EH (cell line): ENCODE results near the gene NOTCH2.
"Not testable (repeated sequence)": the region's sequence is repeated elsewhere in the genome, so short reads cannot be mapped to it uniquely, and the experiment has no call there.

Source experiments
- DNase-seq: peaks from one replicate; pipeline ENCODE4 v3.0.0-alpha.2; 2015; ENCODE audit warnings: low read depth

Gene NOTCH2

DNA sequence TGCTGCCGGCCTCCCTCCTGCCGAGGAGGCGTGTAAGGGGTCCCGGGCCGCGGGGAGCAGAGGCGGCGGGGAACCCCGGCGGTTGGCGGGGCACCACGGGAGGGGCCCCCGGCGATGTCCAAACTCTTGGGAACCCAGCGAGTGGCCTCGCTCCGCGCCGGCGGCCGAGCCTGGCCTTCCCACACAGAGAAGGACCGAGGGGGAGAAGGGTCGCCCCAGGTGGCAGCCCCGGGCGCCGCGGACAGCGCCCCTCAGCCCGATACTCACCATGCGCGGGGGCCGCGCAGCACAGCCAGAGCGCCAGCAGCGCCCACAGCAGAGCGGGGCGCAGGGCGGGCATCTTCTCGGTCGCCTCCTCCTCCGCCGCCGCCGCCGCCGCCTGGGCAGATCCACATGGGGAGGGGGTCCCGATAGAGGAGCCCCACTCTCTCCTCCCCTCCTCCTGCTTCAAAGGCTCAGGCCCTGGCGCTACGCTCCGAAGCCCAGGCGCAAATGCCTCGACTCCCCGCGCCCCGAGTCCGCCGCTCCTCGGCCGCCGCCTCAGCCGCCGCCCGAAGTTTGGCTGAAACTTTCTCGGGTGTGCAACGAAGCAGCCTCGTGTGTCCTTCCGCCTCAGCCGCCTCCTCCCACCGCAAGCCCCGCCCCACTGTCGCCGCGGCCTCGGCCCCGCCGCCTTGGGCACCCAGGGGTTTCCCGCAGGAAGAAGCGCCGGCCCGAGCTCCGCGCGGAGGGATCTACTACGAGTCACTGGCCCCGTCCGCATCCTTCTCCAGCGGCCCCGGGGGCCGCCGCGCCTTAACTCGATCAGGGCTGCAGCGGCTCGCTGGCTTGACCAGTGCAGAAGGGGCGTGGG lies at the start of gene NOTCH2:
NOTCH2 (minus strand) TSS at position 596 of the 853 bp plus-strand sequence; CDS start at position 340, 256 bp downstream.
- peak; percentile 39 for DNase-seq

DNA sequence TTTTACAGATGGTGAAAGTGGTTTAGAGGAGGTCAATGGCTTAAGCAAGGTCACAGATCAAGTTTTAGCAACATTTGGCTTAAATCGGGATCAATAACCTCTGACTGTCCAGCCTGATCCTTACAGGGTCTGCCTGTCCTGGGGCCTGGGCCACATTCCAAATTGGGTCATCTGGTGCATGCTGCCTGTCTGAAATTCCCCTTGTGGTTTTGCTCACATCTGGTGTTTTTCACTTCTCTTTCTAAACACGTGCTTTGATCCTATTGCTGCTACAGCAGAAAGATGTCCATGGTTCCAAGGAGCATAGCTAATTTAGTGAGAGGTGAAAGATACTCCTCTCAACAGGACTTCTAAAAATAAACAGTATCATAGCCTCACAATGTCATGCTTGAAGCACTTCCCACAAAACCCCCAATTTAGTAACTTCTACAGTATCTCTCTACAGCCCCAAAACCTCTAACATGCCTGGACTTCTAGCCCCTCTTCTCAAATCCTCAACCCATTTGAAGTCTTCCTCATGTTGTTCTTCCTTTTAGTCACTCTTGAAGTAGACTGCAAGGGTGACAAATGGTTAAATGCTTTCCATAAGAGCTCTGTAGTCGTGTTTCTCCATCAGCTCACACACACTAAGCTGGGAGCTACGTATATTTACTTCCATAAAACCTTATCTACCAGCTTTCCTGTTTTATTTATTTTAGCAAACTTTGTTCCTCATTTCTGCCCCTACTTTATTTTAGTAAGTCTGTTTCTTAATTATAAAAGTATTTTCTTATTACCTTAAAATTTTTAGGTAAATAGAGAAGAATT lies 48.1 kb upstream of the NOTCH2 start:
- DNase-seq: peak; percentile 36

DNA sequence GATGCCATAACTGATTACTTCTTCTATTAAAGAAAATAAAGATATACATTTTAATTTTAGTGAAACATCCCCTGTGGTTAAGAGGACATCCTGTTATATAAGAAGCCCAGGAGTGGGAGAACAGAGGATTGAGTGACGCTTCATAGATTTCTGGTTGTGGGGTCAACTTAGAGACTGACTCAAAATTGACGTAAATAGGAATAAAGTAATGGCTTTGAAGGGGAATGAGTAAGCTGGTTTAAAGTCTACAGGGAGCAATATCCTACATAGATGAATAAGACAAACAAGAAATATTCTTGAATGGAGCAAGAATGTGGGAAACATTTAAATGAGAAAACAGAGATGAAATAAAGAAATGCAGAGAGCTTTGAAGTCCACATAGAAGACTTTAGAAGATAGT lies 46.6 kb upstream of the NOTCH2 start:
- DNase-seq: not testable (repeated sequence)

DNA sequence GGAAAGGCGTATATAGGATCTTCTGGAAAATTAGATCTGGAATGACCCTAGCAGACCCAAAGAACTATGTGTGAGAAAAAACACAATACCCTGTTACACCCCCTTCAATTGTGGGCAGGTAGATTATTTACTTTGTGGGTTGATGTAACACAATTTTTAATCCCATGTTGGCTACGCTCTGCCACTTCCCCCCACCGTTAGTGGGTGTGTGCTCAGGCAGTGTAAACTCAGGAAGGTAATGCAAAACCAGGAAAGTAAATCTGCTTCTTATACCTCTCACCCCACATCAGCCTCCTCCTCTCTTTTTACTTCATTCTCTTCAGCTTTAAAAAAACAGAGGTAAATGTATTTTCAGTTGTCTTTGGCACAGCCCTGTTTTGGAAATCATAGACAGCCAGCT lies 43.7 kb upstream of the NOTCH2 start:
- DNase-seq: not testable (repeated sequence)

DNA sequence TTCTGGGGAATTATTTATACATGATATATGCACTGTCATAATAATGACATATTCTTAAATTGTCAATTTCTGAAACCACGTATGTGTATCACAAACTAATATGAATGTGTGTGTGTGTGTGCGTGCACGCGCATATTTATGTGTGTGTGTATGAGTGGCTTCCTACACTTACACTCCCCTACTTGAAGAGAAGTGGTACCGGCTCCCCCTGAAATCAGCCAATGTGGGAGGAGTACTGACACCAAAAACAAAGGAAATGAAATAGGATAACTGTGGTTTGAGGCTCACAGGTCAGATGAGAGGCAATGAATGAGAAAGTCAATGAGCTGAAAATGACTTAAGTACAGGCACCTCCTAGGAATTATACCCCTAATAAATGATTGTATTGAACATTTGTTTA lies 42.8 kb upstream of the NOTCH2 start:
- not testable (repeated sequence) for DNase-seq

DNA sequence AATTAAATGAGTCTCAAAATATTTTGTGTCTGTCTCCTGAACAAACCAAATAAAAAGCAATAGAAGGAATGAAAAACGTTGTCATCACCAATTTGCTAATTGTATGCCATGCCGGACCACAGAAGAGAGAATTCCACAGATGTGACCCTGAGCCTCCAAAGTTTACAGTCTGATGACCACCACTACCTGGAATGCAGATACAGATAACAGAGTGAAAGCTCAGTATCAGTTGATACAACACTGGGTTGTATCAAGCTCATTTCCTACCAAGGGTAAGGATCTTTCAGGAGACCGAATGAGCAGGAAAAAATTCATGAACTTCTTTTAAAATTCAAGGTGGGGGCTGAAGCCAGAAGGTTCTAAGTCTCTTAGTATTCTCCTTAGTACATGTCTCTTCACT lies 42.3 kb upstream of the NOTCH2 start:
- not testable (repeated sequence) for DNase-seq

DNA sequence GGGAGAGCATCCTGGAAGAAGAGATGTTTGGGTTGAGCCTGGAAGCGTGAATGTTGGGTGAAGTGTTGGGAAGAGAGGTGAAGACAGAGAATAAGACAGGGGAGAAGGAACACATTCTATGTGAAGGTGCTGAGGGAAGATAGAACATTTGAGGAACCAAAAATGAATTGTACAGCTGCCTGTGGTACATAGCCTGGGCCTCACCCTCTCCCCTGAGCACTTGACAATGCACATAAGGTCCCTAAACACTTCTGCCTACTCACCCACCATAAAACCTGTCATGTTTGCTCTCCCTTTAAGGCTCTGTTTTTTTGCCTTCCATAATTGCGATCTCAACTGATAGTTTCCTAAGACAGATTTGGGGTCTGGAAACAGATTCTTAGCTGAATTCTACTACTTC lies 41.5 kb upstream of the NOTCH2 start:
- DNase-seq: not testable (repeated sequence)

DNA sequence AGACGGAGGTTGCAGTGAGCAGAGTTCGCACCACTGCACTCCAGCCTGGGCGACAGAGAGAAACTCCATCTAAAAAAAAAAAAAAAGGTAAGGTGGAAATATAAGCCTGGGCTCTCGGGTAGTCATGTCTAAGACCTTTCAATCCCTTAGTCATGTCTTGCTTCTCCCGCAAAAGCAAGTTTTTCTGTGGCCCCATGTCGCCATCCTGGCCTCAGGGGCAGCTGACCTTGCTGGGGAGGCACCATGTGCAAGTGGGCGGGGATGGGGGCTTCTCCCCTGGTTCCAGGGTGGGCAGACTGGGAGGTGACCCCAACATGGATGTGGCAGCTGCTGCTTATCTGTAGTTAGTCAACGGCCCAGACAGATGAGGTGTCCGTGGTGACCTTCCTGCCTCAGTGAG lies 40.2 kb upstream of the NOTCH2 start:
- DNase-seq: not testable (repeated sequence)

DNA sequence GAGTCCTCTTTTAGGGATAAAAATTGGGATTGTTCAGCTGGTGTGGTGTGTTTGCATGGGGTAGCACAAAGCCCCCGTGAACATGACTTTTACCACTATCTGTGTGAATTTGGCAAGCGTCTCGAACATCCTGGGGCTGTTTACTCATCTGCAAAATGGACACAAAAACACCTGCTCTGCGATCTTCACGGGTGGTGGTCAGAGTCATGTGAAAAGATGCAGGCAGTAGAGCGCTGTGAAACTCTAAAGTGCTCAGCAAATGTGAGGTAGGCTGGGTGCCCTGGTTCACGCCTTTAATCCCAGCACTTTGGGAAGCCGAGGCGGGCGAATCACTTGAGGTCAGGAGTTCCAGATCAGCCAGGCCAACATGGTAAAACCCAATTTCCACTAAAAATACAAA lies 39.7 kb upstream of the NOTCH2 start:
- DNase-seq: not testable (repeated sequence)

DNA sequence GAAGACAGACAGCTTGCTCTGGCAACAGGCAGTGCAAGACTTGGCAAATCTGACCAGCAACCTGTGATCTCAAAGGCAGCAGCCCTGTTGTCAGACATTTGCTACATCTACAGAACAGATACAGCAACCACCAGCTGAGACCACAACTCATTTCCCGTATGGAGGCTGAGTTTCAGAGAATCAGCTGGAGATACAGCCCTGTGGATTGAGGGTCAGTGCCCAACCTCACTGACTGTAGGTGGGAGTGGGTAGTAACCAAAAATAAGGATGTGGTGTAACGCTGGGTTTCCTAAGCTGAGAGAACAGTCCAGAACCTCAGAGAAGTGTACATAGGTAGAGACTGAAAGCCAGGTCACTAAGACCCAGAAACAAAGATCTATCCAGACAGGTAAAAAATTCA lies 35.8 kb upstream of the NOTCH2 start:
- not testable (repeated sequence) for DNase-seq

DNA sequence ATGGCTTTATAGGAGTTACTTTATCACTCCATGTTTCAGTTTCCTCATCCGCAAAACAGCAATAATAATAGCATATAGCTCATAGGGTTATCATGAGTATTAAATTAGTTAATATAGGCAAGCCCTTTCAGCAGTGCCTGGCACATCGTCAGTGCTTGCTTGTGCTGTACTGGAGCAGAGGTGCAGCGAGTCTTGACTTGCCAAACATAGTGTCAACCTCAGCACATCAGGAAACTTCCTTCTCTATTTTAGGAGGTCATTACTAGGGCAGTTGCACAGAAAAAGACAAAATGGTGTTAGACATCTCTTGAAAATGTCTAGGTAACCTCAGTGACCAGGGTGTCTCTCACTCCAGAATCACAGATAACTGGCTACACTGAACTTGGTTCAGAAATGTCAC lies 34.3 kb upstream of the NOTCH2 start:
- DNase-seq: not testable (repeated sequence)

DNA sequence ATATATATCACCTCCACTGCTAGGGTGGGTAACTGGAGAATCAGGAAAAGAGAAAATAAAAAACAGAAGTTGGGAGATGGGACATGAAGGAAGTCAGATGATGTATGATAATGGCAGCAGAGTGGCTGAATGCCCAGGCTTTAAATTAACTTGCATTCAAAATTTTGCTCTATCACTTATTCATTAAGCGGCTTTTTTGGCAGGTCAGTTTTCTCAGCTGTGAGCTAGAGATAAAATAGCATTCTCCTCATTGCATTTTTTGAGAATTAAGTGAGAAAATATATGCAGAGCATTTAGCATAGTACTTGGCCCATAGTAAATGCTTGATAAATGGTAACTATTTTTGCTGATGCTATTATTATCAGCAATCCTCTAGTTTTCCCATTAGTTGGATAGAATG lies 32.1 kb upstream of the NOTCH2 start:
- DNase-seq: not testable (repeated sequence)

DNA sequence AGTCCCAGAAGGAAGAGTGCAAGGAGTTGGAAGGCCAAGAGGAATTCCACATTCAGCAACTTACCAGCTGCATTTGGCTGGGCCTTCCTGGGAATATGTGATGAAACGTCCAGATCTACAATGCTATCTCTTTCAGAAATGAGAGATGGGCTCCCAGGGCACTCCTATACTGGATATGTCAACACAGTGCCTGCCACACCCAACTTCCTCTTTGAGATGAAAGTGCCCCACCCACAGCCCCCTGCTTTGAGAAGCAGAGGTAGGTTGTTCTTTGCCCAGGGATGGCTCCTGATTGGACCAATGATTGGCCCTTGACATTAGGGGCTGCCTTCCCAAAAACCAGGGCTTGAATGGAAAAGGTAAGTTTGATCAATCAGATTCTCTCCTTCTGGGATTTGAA lies 31.1 kb upstream of the NOTCH2 start:
- DNase-seq: not testable (repeated sequence)

DNA sequence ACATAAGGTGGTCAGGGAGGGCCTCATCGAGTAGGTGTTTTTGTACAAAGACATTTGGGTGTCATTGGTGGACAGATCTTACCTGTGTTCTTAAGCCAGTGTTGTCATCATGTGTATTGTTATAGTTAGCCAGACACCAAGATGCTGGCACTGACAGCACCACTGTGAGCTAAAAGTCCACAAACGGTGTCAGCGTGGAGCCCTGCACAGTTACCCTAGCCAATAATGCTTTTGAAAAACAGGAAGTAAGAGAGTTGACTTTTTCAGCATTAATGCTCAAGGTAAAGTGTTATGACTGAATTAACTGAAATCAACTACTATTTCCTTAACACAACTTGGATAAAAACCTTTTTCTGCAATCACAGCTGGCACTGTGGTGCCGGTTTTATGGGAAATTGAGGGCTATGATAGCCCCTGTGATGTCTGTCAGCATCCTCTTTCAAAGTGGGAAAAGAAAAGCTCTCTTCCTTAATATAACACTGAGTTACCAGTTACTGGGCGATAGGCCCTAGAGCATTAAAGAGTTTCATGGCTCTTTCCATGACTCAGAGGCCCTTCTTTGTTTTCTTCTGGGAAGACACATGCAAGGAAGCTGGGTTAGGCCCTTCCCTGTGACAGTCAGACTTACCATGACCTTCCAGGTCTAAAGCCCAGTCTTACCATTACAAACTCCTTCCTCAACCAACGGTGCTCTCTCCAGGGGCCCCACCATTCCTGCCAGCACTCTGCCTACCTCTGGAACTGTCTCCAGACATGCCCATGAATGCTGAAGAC lies 29.7 kb upstream of the NOTCH2 start:
- not testable (repeated sequence) for DNase-seq

DNA sequence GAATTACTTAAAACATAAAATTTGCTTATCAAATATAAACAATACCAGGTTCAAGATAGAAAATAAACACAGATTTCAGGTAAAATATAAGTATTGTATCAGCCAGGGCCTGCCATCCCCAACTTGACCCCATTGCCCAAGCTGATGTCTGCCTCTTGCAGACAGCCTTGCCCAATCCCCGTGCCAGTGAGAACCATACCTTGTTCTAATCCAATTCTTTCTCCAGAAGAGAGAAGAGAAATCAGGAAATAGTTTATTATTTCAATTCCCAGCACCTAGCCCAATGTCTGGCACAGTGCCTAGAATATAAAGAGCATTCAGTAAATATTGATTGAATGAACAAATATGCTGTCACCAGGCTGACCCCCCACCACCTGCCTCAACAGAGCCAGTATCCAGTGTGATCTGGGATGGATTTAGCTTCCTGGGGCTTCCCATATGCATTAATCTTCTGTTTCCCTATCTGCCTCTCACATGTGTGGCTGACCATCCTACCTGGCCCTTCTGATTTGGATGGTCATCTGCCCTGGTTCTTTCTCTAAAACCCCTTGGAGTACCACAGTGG lies 27.6 kb upstream of the NOTCH2 start:
- not testable (repeated sequence) for DNase-seq

DNA sequence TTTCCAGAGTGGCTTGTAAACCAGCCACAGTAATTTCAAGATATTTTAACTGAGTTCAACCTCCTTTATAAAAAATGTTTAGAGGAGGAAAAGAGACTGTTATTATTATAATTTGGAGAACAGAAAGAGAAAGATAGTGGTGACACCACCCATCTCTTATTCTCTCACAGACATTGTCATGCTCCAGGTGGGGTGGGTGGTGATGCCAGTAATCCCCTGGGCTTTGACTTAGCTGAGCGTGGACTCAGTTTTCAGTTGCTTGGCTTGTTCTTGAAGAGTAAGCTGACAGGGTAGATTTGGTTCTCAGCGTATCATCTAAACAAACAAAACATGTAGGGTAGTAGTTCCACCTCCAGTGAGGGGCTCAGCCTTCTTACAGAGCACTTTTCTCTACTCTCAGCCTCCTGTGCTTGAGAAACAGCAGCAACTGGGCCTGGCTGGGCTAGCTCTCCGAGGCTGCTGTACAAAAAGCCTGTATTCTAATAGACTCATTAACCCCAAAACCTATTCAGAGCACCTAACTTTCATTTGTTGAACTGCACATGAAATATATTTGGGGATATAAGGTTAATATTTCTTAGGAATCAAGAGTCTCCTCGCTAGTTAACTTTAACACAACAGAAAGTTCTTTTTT lies 24.2 kb upstream of the NOTCH2 start:
- not testable (repeated sequence) for DNase-seq

DNA sequence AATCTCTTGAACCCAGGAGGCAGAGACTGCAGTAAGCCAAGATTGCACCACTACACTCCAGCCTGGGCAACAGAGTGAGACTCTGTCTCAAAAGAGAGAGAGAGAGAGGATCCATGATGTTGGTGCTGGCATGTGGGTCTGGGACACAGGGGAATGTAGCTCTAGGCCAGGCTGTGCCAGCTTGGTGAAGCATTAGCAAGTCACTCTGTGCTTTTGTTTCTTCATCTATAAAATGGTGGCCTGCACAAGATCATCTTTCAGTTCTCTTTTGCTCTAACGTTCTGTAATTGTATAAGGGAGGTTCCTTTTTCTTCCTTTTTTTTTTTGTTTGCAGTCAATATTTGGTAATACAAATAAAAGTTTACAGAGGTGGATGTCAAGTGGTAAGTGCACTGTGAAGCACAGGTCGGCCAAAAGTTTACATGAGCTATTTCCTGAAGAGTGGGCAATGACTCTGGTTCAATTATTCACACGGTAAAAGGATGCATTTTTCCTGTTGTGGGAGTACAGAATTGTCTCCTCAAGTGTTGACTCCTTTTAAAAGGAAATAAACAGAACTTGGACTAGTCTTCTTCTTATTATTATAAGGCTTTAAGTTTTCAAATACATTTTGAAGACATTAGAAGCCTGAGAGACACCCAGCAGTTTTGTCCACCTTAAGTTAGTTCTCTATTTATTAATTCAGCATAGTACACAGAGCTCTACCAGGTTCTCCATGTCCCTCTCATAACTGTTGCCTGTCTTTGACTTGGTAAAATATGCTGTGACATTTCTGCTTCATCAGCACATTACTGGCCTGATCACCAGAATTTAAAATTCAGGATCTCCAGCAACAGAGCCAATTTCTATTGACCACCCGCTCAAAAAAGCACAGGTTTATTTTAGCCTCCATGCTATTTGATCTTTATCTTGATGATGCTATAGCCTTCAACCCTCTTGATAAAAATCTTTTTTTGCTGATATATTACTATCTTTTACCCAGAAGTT lies 23.1 kb upstream of the NOTCH2 start:
- DNase-seq: not testable (repeated sequence)

DNA sequence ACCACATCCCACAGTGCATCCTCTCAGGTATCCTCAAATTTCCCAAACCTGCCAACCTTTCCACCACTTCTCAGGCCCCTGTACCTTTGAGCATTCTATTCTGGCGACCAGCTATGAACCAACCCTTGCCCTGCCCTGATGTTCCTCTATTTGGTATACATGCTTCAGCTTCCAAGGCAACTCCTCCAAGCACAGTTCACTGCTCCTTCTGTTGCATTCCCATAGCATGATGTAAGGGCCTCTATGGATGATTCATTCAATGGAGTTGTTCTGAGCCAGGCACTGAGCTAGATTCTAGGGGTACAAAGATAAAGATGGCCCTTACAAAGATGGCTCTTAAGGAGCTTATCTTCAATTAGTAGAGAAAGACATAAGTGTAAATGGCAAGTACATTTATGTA lies 21.4 kb upstream of the NOTCH2 start:
- not testable (repeated sequence) for DNase-seq

DNA sequence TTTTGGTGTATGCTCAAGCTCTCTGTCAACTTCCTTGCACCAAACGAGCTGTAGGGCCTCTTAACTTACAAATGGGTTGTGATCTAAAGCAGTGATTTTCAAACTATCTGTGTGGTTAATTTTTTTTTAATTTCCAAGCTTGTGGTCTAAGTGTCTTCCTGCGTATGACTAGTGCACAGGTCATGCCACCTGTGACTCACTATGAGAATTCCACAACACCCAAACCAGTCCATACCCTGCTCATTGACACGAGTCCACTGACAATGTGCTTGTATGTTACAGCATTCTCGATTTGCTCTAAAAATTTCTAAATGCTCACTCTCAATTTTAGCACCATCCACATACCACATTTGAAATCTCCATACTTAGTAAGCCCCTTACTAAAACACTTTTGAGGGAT lies 18.5 kb upstream of the NOTCH2 start:
- peak; percentile 80 for DNase-seq

DNA sequence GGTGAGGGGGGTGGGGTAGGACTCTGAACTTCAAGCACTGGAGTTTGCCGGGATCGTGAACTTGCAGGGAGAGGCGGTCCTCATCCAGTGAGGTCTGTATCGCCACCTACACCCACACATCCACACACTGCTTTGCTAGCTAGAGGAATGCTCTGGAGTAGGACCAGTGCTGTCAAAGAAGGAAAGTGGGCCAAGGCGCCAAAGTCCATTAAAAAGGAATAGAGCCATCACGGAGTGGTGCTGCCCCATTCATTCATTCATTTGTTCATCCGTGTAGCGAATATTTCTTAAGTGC lies 405 bp upstream of the NOTCH2 start:
- DNase-seq: not testable (repeated sequence)
